ENCODE data around the gene ESM1. TPM values are rescaled to one million over a fixed set of nuclear protein-coding genes. Genes with fewer than 3 reads are reported as not detected.
A peak's percentile ranks its signal among the peaks of the same experiment; 100 is the strongest.

The ESM1 gene
- total RNA-seq (10 to 100 TPM in 1 of 2 donors, 1 to 10 TPM in 1; 3.8 to 12.5 TPM), polyA plus RNA-seq (10 to 100 TPM in 1 of 2 donors, 1 to 10 TPM in 1; 7.5 to 48.0 TPM)
- long read RNA-seq, donor 1, partial matches to known transcripts, result 0 of 4 reads
- long read RNA-seq, donor 1, other reads (novel, unspliced or antisense), result 0 of 4 reads
- long read RNA-seq, donor 2, result 0 reads
- long read RNA-seq, donor 3, partial matches to known transcripts, result 0 of 1 reads
- long read RNA-seq, donor 3, other reads (novel, unspliced or antisense), result 0 of 1 reads
- long read RNA-seq, donor 4, partial matches to known transcripts, result 0 of 1 reads
- long read RNA-seq, donor 4, other reads (novel, unspliced or antisense), result 0 of 1 reads
- long read RNA-seq, donor 5, result 0 reads

GRCh38 chr5:54985301-54986268, at the start of gene ESM1:
Gene ESM1, minus strand, starts transcription at chr5:54985593. Its CDS starts 76 bp downstream, at chr5:54985517.
- TF ChIP-seq CTCF (IDR thresholded peaks at IDR 0.05; ENCODE audit: control extremely low read depth, extremely low read depth), result no peak
- WGBS, 2 donors, result 24 to 34% methylated on average over 26 of the region's 26 CpGs
- Histone ChIP-seq H3K27ac (ENCODE audit: low read depth in 1 of 2, low read length in 1 of 2) (peak within 1 kb of the TSS in 1 of 2 donors; percentile 17), H3K4me3 (peak within 1 kb of the TSS; percentile 0), H3K4me1 (ENCODE audit: control insufficient read depth in 5 of 5, insufficient read depth in 5 of 5, low read length in 5 of 5) (no peaks in the 10 kb centered on the region), H3K9me3 (ENCODE audit: control insufficient read depth in 4 of 4, insufficient read depth in 3 of 4, low read length in 3 of 4) (no peaks in the 10 kb centered on the region), H3K27me3 (ENCODE audit: control insufficient read depth in 3 of 3, insufficient read depth in 3 of 3, low read length in 2 of 3) (peaks cover 0 to 31% (median 21%) of the 10 kb centered on the region in 3 donors), H3K36me3 (ENCODE audit: control insufficient read depth in 4 of 4, insufficient read depth in 4 of 4, low read length in 4 of 4) (no peaks in the 10 kb centered on the region), H3K9ac (ENCODE audit: insufficient read depth in 1 of 2, low read length in 2 of 2) (no peak within 1 kb of the TSS)
- DNase-seq (peak in 2 of 3 donors; percentile 4 to 32), ATAC-seq (ENCODE audit: insufficient read depth, low FRiP score) (peak; percentile 19)

GRCh38 chr5:55033568-55033967, 48.2 kb upstream of the ESM1 start:
- no peak for DNase-seq
- Histone ChIP-seq H3K36me3 (ENCODE audit: control insufficient read depth in 4 of 4, insufficient read depth in 4 of 4, low read length in 4 of 4) (no peaks in the 10 kb centered on the region), H3K27ac (ENCODE audit: low read depth in 1 of 2, low read length in 1 of 2) (no peak overlapping the region), H3K4me3 (no peak overlapping the region), H3K9ac (ENCODE audit: insufficient read depth in 1 of 2, low read length in 2 of 2) (no peak overlapping the region), H3K4me1 (ENCODE audit: control insufficient read depth in 5 of 5, insufficient read depth in 5 of 5, low read length in 5 of 5) (peaks cover 0 to 2% (median 0%) of the 10 kb centered on the region in 5 donors), H3K27me3 (ENCODE audit: control insufficient read depth in 3 of 3, insufficient read depth in 3 of 3, low read length in 2 of 3) (no peaks in the 10 kb centered on the region), H3K9me3 (ENCODE audit: control insufficient read depth in 4 of 4, insufficient read depth in 3 of 4, low read length in 3 of 4) (no peaks in the 10 kb centered on the region)
- TF ChIP-seq CTCF (IDR thresholded peaks at IDR 0.05; ENCODE audit: control extremely low read depth, extremely low read depth), result no peak
- 61 to 74% methylated on average over 4 of the region's 4 CpGs for WGBS, 2 donors
- no peak for ATAC-seq (ENCODE audit: insufficient read depth, low FRiP score)

DNA sequence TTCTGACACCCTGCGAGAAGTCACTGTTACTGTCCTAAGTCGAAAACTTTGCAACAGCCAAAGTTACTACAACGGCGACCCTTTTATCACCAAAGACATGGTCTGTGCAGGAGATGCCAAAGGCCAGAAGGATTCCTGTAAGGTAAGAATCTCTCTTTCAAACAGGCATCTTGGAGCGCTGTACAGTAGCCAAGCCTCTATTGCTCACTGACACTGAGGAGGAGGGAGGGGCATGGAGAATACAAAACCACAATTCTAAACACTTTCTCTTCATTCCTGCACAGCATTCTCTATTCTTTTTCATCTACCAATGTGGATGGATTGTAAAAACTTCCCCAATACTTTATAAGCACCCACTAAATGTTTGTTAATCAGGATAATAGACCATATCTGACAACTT, 46.1 kb upstream of the ESM1 start:
- no peak for TF ChIP-seq CTCF (IDR thresholded peaks at IDR 0.05; ENCODE audit: control extremely low read depth, extremely low read depth)

More for the DNA sequence above, 46.1 kb upstream of the ESM1 start:
- ATAC-seq (ENCODE audit: insufficient read depth, low FRiP score) (no peak), DNase-seq (no peak)
- H3K36me3 ChIP-seq (ENCODE audit: control insufficient read depth in 4 of 4, insufficient read depth in 4 of 4, low read length in 4 of 4), result no peaks in the 10 kb centered on the region
- H3K4me3 ChIP-seq, result no peak overlapping the region
- no peaks in the 10 kb centered on the region for H3K9me3 ChIP-seq (ENCODE audit: control insufficient read depth in 4 of 4, insufficient read depth in 3 of 4, low read length in 3 of 4)
- H3K27ac ChIP-seq (ENCODE audit: low read depth in 1 of 2, low read length in 1 of 2), result no peak overlapping the region
- no peak overlapping the region for H3K9ac ChIP-seq (ENCODE audit: insufficient read depth in 1 of 2, low read length in 2 of 2)
- H3K4me1 ChIP-seq (ENCODE audit: control insufficient read depth in 5 of 5, insufficient read depth in 5 of 5, low read length in 5 of 5), result no peaks in the 10 kb centered on the region
- no peaks in the 10 kb centered on the region for H3K27me3 ChIP-seq (ENCODE audit: control insufficient read depth in 3 of 3, insufficient read depth in 3 of 3, low read length in 2 of 3)
- 98 to 100% methylated on average over 5 of the region's 5 CpGs for WGBS, 2 donors

All from lung (tissue), 16 donors.